K562 (cell line): ENCODE measurements around the gene LRRC1. TPM values are rescaled to one million over a fixed set of nuclear protein-coding genes. Genes with fewer than 3 reads are reported as not detected.

ENCODE experiments used
- CEBPB ChIP-seq: fragments of 450-650 bp; IDR thresholded peaks from 2 replicates; pipeline ENCODE4 v1.6.1; 2016; ENCODE audit warnings: missing genetic modification characterization, missing compliant biosample characterization
- CHD4 ChIP-seq: fragments of 200-600 bp; sonication (generic); IDR thresholded peaks from 3 replicates; pipeline ENCODE4 v1.6.1; 2012; ENCODE audit warnings: low read depth, mild to moderate bottlenecking, mixed read lengths, low read length, inconsistent platforms; ENCODE audit not compliant: insufficient read depth, insufficient replicate concordance, poor library complexity, severe bottlenecking
- ESRRA ChIP-seq: fragments of 450-650 bp; IDR thresholded peaks from 2 replicates; pipeline ENCODE4 v1.6.1; 2014; ENCODE audit warnings: low read depth, mild to moderate bottlenecking, moderate library complexity, borderline replicate concordance
- GTF3C2 ChIP-seq: IDR thresholded peaks from 3 replicates; pipeline ENCODE4 v1.6.1; 2011; ENCODE audit warnings: borderline replicate concordance, mild to moderate bottlenecking, moderate library complexity; ENCODE audit not compliant: insufficient read length; ENCODE audit errors: extremely low read depth
- HLTF ChIP-seq: fragments of 450-650 bp; IDR thresholded peaks from 2 replicates; pipeline ENCODE4 v1.6.1; 2016
- MBD2 ChIP-seq: sonication (generic); IDR thresholded peaks from 2 replicates; pipeline ENCODE4 v1.6.1; 2016; ENCODE audit warnings: low read depth, borderline replicate concordance
- NKRF ChIP-seq: fragments of 450-650 bp; IDR thresholded peaks from 2 replicates; pipeline ENCODE4 v1.6.1; 2016; ENCODE audit warnings: borderline replicate concordance
- ZNF232 ChIP-seq: sonication (generic); formaldehyde crosslinking; IDR thresholded peaks from 2 replicates; pipeline ENCODE4 v1.8.0; 2022; ENCODE audit warnings: mild to moderate bottlenecking, missing genetic modification reagents
- polyA plus RNA-seq, 8 experiments: library from polyadenylated mRNA; depleted of rRNA in 4 of 8; stranded (reverse) in 5 of 8; unstranded in 3 of 8; fragments of >200 nt; fragmentation: Nextera tagmentation in 2 of 8; fragmentation: Illumina TruSeq in 1 of 8; extraction: Ambion mirVana in 2 of 8; extraction: Trizol in 1 of 8; gene quantifications; 2 replicates each; pipeline versions ENCODE4 v1.2.1 to v1.2.3, GENCODE V29; 2011 to 2014; ENCODE audit warnings: inconsistent platforms in 1 of 8, missing spikeins in 1 of 8
- total RNA-seq, 7 experiments: library from RNA; depleted of rRNA in 6 of 7; stranded (reverse); fragments of >200 nt in 6 of 7; fragmentation: Illumina TruSeq in 2 of 7; extraction: Trizol in 2 of 7; gene quantifications; 2 replicates each; pipeline versions ENCODE4 v1.2.1 to v1.2.3, GENCODE V29; 2011 to 2021; ENCODE audit warnings: low replicate concordance in 1 of 7

Gene LRRC1
- total and polyA plus RNA-seq, 9 of the 15 experiments (the other 6 are each of a cell fraction or from before 2014, with no cell fraction given): not detected

- no peak for TF ChIP-seq CHD4
- TF ChIP-seq HLTF: no peak
- no peak for TF ChIP-seq ZNF232 (CRISPR knock-in tag)
- no peak for TF ChIP-seq ESRRA
- no peak for TF ChIP-seq CEBPB (tag)
- no peak for TF ChIP-seq NKRF
- no peak for TF ChIP-seq GTF3C2
- no peak for TF ChIP-seq MBD2
These were observed 62.7 kb downstream of the LRRC1 start (continued) for GRCh38 chr6:53857318-53858094.
